DMS79 (cell line): ENCODE results near the gene PLA2G15.

Experiments used
- DNase-seq: peaks from one replicate; lab custom pipeline; 2025; lab: John Stamatoyannopoulos, UW

PLA2G15 gene, protein sequence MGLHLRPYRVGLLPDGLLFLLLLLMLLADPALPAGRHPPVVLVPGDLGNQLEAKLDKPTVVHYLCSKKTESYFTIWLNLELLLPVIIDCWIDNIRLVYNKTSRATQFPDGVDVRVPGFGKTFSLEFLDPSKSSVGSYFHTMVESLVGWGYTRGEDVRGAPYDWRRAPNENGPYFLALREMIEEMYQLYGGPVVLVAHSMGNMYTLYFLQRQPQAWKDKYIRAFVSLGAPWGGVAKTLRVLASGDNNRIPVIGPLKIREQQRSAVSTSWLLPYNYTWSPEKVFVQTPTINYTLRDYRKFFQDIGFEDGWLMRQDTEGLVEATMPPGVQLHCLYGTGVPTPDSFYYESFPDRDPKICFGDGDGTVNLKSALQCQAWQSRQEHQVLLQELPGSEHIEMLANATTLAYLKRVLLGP

DNA sequence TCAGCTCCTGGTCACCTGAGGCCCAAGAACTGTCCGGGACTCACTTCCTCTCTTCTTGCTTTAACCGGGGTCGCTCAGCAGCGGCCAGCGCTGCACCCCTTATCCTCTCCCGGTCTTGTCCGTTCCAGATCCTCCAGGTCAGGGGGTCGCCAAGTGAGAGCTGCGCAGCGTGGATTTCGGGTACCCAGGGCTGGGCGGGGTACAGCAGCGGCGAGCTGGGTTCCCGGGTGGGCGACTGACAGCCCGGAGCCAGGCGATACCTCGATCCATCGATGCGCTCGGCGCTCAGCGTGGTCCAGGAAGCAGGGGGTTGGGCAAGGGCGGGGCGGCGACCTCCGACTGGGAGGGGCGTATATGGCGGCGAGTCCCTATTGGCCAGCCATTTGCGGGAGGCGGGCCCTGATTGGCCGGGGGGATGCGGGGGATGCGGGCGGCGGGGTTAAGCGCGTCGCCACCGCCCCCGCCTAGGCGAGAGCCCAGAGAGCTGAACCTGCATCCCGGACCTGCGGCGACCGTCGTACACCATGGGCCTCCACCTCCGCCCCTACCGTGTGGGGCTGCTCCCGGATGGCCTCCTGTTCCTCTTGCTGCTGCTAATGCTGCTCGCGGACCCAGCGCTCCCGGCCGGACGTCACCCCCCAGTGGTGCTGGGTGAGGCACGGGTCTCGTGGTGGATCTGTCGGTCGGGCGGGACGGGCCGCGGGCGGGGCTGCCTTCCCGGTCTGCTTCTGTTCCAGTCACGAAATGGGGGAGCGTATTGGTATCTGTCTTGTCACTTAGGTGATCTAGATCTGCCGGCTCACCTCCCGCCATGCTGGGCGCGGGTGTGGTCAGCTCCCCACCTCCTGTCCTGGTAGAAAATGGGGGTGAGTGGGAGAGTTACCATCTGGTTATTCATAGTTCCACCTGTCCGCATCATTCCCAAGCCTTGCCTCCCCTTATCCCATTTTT is at the start of gene PLA2G15:
TSS of gene PLA2G15 (plus strand) at position 471 of the 951 bp plus-strand sequence. CDS start at position 525, 54 bp downstream.
- DNase-seq: no peak

DNA sequence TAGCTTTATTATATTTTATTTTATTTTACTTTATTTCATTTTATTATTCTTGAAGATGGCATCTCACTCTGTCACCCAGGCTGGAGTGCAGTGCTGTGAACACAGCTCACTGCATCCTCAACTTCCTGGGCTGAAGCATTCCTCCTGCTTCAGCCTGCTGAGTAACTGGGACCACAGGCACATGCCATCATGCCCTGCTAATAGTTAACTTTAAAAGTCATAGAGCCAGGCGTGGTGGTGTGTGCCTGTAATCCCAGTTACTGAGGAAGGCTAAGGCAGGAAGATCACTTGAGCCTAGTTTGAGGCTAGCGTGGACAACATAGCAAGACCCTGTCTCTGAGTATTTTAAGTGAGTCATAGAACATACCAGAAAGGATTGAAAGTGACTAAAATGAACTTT is 47.9 kb upstream of the PLA2G15 start:
- DNase-seq: no peak

DNA sequence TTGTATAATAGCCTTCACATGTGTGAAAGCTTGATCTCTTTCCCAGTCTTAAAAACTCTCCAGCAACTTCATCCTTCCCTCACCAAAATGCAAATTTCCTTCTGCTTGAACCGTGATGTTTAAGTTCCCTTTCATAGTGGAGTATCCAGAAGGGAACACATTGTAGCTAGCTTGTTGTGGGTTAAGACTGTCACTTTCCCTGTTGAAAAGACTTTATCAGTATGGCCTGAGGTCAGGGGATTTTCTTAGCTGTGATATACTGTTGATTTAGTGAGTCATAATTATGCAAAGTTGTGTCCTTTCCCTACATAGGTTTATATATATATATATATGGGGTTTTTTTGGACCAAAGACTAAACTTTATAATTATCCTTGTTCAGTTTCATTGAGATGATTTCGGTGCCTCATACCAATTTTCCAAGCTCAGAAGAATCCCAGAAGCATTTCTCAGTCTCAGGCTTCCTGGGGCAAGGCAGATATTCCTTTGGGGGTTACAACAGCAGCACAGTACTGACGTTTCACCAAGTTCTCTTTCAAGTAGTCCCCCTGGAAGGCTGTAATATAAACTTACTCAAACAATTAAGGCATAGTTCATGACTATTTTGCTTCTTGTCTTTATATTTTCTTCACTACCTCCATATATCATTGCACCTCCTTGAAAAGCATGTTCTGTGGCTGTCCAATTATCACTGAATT is 44.9 kb upstream of the PLA2G15 start:
- no peak for DNase-seq

DNA sequence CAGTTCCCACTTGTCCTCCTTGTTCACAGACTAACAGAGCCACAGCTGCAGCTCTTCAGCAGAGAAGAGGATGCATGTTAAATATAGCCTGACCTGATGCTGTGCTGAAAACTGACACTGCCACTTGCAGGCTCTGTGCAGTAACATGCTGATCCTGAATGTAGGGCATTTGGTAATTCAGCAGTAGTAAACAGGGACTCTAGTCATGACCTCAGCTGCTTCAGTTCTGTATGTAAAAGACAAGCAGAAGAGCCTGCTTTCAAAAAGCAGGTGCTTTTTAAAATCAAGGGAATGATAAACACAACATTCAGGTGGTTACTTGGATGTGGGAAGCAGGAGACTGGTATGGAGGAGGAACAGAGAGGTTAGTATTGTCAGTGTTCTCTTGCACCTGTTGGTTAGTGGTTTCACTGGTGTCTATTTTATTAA is 43.1 kb upstream of the PLA2G15 start:
- no peak for DNase-seq

DNA sequence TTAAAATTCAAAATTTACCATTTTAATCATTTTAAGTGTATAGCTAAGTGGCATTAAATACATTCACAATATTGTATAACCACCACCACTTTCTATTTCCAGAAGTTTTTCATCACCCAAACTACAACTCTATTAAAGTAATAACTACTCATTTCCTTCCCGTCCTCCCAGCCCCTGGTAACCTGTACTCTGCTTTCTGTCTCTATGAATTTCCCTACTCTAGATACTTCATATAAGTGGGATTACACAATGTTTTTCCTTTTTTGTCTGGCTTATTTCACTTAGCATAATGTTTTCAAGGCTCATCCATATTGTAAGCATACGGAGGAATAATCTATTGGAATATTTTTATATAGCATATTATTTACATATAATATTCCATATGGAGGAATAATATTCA is 38.9 kb upstream of the PLA2G15 start:
- DNase-seq: no peak

DNA sequence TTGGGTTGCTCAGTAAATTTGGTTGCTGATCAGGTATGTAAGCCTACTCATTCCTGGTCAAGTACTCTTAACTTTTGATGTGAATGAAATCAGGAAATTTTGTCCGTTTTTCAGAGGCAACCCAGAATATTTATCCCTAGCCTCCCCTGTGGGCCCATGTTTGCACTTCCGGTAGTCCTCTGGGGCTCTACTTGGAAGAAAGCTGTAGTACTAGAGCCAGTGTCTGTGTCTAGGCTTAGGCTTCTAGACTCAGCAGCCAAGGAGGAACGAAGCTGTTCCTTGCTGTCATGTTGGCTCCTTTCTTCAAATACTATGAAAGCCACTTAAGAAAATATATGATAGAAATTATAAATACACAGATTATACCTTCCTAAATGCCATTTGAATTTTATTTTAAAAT is 30.4 kb upstream of the PLA2G15 start:
- DNase-seq: no peak

DNA sequence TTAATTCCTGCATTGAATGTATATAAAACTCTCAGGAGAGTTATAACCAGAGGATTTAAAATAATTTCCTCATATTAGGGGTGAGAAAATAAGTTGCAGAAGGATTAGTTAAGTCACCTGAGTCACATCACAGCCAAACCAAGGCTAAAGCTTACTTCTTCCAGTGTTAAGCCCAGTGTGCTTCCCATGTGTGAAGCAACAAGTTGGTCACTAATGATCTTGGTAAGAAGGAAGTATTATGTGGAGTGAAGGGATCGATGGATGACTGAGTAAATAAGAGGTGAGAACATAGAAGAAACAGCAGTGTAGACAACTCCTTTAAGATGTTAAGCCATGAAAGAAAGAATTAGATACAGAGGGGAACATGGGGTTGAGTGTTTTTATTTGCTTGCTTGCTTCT is 29.9 kb upstream of the PLA2G15 start:
- DNase-seq: no peak

DNA sequence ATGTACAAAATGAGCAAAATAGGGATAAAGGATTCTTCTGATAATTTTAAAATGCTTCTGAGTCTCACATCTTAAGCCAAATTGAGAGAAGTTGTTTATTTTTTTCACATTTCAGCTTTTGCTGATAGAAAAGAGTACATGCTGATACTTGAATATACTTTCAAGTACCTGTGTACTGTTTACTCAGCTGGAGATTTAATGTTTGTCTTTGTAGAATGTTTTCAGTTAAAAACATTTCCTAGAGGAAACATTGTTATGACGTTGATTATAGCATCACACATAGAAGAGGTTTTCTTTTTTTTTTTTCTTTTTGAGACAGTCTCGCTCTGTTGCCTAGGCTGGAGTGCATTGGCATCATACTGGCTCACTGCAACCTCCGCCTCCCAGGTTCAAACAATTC is 28.9 kb upstream of the PLA2G15 start:
- DNase-seq: no peak

DNA sequence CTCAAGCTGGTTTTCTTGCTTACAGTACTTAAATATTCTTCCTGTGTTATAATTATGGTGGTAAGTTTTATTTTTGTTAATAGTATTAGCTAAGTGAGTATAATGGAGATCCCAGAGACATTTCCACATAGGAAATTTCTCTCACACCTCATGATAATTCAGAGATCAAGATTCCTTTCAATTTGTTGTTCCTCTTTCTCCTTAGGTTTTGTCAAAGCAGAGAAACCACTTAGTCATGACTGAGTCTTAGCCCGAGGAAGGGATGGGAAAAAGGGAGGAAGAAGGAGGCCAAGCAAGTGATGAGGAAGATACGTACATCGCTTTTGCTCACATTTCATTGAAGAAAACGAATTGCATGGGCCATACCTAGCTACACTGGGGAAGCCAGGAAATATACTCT is 27.7 kb upstream of the PLA2G15 start:
- DNase-seq: no peak

DNA sequence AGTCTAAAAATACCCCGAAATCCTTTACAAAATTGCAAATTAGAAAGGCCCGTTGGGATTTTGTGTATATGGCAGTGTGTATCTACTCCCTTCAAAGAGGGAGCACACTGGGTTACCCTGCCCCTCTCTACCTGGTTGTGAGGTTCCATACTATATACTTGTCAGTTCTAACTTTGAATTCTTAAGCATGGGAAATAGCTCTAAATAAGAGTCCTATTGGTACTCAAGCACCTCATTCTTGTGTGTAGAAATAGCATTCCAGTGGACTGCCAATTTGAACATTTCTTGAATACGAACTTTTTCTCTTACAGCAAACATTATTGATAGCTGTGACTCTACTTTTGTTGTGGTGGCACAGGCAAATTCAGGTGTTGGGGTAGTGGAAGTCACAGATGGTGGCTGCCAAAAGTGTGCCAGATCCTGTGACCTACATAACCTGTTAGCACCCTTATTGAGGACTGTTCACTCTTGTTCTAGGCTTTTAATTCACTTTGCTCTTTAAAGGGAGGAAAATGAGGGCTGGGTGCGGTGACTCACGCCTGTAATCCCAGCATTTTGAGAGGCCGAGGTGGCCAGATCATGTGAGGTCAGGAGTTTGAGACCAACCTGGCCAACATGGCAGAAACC is 25.3 kb upstream of the PLA2G15 start:
- DNase-seq: no peak

DNA sequence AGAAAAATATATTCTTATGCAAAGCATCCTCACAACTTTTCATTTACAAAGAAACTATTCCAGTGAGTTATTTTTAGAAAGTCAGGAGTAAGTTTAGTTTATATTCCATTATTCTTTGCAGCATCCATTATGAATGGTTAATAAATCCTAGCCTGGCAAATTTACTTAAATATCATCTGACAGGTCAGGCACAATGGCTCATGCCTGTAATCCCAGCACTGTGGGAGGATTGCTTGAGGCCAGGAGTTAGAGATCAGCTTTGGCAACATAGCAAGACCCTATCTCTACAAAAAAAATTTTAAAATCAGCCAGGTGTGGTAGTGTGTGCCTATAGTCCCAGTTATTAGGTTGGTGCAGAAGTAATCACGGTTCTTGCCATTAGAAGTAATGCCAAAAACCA is 22.1 kb upstream of the PLA2G15 start:
- no peak for DNase-seq

DNA sequence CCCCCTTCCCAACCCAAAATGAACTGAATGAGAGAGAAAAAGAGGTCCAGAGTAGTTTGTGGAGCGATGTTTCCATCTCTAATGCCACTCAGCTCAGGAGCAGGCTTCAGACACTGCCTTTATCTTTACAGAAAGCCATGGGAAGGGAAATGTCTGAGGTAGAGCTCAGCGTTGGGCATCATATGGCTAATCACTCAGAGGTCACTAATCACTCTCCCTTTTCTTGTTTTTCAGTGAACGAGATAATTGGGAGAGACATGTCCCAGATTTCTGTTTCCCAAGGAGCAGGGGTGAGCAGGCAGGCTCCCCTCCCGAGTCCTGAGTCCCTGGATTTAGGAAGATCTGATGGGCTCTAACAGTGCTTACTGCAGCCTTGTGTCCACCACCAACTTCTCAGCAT is 19.1 kb upstream of the PLA2G15 start:
- no peak for DNase-seq

DNA sequence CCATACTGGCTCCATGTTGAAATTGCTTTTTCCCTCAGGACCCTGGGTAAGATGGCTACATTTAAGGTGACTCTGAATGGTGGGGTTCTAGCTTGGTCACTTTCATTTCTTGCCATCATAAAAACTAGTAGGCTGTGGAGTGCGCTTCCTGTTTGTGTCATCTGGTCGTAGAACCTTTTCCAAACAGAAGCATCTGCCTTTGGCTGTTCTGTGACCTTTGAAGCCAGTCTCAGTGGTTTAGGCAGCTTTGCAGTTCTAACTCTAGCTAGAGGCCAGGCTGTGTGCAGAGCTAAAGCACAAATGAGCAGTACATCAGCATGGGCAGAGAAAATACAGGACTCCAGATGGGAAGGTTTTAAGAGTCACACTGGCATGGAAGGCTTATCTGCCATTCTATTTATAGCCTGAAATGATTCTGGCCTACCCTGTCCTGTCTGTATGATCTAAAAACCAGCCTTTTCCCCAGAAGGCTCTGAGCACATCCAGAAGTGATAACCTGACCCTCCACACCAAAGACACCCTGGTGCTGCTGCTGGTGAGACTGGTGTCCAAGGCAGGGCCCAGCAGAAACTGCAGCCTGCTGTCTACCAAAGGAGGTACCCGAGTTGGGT is 17.9 kb upstream of the PLA2G15 start:
- DNase-seq: no peak

DNA sequence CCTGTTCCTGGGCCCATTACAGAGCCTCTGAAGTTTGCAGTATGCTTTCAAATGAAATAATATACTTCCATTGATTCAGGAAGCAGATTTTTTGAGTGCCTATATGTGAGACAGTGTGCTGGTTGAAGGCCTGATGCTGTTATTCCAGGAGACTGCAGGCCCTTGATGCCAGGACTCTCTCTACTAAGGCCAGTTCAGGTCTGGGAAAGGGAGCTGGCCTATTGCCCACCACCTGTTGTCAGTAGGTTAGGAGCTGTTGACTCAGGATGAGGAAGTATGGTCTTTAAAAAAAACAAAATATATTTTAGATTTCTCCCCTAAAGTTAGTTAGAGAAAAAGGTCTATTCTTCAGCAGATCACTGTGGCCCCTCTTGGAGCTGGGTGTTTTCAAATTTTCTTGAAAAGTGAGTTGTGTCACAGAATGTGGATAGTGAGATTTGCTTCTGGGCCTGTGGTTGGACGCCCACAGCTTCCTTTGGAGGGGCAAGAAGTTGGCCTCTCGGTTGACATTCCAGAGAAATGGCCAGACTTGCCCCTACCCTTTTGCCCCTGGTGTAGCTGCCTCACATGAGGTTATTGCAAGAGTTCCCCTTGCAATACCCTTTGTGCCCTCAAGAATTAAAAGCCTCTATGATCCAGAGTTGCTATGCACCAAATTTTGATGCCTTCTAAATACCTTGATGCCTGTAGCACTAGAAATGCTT is 17.2 kb upstream of the PLA2G15 start:
- DNase-seq: no peak

DNA sequence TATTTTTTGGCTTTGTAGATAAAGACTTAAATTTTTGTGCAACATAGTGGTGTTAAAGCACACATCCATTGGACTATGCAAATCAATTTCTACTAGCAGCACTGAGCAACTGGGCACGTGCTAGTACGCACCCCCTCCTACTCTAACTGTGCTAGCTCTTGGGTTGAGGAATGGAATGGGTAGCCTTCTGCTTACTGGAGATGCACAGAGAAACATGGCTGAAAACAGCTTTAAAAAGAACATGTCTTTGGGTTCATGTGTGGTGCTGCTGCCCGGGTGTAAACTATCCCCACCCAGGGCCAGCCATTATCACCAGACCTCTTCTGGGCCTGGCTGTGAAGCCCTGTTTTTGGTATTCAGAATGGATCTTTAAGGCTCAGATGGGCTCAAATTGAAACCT is 16.5 kb upstream of the PLA2G15 start:
- no peak for DNase-seq

DNA sequence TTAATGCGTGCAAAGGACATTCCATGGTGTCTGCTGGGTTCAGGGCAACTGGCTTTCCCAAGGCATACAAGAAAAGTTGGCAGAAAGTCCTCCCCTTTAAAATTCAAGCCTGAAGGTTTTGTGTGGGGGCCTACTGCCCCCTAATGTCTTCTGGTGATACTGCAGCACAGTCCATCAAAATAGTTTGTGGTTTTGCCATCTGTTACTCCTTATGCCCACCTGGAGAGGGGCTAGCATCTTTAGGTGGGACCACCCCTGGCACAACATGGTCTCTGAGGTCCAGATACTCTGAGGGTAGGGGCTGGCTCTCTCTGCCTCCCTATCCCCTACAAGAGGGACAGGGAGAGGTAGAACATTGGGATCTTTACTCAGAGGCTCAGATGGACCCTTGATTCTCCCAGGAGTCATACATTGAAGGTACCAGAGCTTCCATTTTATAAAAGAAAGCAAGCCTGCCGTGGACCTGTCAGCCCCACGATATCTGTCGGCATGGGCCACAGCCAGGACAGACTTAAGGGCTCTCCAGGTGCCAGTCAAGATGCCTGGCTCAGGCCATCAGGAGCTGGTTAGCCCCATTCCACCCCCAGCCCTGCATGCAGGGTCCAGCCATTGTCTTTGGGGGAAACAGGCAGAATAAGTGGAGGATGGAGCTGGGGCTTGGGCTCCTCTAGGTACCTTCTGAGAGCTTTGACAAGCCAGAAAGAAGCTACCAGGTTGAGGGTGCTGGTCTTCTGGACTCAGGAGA is 15.6 kb upstream of the PLA2G15 start:
- DNase-seq: no peak

DNA sequence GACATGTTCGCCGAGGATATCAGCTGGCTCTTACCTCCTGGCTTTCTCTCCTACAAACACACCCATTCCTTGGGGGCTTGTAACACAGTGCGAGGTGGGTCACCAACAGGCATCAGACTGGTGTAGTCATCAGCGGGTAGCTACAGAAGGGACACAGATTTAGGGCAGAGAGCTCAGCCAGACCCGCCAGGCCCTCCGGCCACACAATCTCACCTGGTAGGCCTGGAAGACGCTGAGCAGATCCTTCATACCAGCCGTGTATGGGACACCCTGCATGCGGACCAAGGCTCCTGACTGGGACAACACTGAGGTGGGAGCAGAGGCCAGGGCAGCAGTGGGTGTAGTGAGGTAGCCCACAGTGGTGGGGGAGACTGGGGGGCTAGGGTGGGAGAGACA is 15.0 kb upstream of the PLA2G15 start:
- no peak for DNase-seq

DNA sequence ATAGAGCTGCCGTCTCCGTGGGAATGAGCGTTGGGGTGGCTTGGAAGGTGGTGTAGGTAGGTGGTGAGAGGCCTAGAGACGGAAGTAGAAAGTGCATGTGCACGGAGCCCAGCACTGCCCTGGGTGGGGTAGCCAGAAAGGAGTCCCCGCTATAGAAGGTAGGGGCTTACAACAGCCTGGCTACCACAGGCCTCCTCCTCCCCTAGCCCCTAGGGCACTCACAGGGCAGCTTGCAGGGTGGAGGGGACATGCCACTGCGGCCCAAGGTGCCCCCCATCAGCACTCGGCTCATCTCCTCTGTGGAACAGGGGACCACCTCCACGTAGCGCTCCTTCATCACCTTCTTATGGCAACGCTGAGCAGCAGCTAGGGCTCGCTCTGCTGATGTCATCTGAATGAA is 14.2 kb upstream of the PLA2G15 start:
- no peak for DNase-seq

DNA sequence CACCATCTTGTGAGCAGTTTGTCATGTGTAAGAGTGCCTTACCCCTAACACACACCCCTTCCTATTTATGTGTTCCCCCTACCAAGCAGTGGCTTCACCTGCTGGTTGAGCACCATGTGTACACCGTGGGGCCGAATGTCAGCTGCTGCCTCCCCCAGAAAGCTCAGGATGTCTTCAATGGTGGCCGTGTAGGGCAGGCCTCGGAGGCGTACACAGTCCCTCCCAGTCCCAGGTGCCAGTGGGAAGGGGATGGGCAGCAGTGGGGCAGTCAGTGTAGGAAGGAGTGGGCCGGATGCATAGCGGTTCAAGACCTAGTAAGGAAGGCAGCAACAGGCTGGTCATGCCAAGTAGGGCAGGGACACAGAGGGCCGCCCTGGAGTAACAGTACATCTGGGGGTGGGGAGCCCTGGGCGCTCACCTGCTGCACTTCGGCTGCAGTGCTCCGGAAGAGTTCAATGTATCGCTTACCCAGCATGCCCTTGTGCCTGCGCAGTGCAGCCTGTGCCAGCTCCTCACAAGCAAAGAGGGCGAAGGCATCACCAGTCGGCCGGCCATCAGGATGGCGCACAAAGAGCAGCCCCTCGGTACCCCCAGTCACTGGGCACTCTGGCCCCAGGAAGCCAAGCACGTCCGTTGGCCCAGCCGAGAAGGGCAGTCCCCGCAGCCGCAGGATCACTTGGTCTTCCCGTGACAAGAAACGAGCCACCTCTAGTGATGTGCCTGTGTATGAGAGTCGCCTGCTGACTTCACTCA is 13.6 kb upstream of the PLA2G15 start:
- no peak for DNase-seq
